Choroid plexus epithelial cell (primary cell): ENCODE measurements around the gene NEDD4.
"Not testable (repeated sequence)": the region's sequence is repeated elsewhere in the genome, so short reads cannot be mapped to it uniquely, and the experiment has no call there.

Source experiments
- DNase-seq: peaks from one replicate; pipeline ENCODE4 v3.0.0-alpha.2; 2010; ENCODE audit warnings: low read depth
- H3K4me3 ChIP-seq: 2 replicates; pipeline ENCODE4 v1.5.1; 2011; ENCODE audit warnings: low read depth, mild to moderate bottlenecking, control low read depth, low read length, moderate library complexity
- CTCF ChIP-seq: conservative IDR thresholded peaks from 2 replicates; pipeline ENCODE4 v1.5.1; 2011; ENCODE audit warnings: low read depth, mild to moderate bottlenecking, control low read depth, inconsistent platforms, low read length, moderate library complexity

NEDD4 gene

GRCh38 chr15:55891196-55891595, 102.2 kb downstream of the NEDD4 start:
- no peak overlapping the region for H3K4me3 ChIP-seq
- TF ChIP-seq CTCF: no peak
- DNase-seq: no peak

GRCh38 chr15:55884223-55884622, 109.2 kb downstream of the NEDD4 start:
- TF ChIP-seq CTCF: no peak
- DNase-seq: peak; percentile 51
- no peak overlapping the region for H3K4me3 ChIP-seq

GRCh38 chr15:55879181-55879580, 114.2 kb downstream of the NEDD4 start:
- no peak overlapping the region for H3K4me3 ChIP-seq
- TF ChIP-seq CTCF: no peak
- no peak for DNase-seq

- peak; percentile 63 for DNase-seq
- H3K4me3 ChIP-seq: peak overlapping the region; percentile 2
- no peak for TF ChIP-seq CTCF
These were observed 120.2 kb downstream of the NEDD4 start for GRCh38 chr15:55873024-55873720.

- peak; percentile 54 for DNase-seq
- TF ChIP-seq CTCF: no peak
- peak overlapping the region; percentile 8 for H3K4me3 ChIP-seq
These were observed 120.9 kb downstream of the NEDD4 start for GRCh38 chr15:55872471-55872870.

GRCh38 chr15:55869660-55870059, 123.8 kb downstream of the NEDD4 start:
- no peak for DNase-seq
- no peak overlapping the region for H3K4me3 ChIP-seq
- no peak for TF ChIP-seq CTCF

GRCh38 chr15:55868707-55869106, 124.7 kb downstream of the NEDD4 start:
- DNase-seq: peak; percentile 18
- H3K4me3 ChIP-seq: no peak overlapping the region
- no peak for TF ChIP-seq CTCF

- not testable (repeated sequence) for DNase-seq, H3K4me3 ChIP-seq
These were observed 125.1 kb downstream of the NEDD4 start for GRCh38 chr15:55868291-55868690.
